HuH-7 (cell line): Measurements from ENCODE around the gene SERF1A.
"Not testable (repeated sequence)": the region's sequence is repeated elsewhere in the genome, so short reads cannot be mapped to it uniquely, and the experiment has no call there.

Experiments used
- DNase-seq: peaks from one replicate; pipeline ENCODE4 v3.0.0; 2011; ENCODE audit warnings: low spot score

The SERF1A gene

DNA sequence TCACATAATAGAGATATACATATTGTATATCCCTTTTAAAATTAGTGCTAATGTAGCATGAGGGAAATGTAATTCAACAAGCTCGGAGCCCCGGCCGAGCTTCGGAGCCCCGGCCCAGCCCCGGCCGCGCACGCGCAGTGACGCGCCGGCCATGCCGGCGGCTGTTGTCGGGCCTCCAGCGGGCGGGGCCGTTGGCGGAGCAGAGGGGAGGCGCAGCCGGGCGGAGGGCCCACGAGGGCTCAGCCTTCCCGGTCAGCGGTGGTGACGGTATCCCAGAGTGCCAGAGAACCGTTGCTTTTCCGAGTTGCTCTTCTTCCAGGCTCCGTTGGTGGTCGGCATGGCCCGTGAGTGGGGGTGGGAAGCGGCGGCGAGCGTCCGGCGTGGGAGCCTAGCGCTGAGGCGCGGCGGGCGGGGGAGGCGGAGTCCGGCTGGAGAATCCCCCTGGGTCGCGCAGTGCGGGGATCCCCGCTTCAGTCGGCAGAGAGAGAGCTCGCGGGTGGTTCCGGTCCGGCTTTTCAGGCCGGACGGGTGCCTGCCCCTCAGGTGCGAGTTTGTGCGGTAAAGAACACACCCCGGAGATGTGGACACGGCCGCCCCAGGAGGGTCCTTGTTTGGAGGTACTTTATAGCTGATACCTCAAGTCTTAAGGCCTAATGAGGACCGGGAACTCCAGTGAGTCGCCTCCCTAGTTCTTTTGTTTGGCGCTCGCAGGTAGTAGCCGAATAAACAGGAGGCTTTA is at the start of gene SERF1A:
TSS of gene SERF1A (plus strand) at position 137 of the 739 bp plus-strand sequence. CDS start at position 338, 201 bp downstream.
- not testable (repeated sequence) for DNase-seq

GRCh38 chr5:70866778-70867177 is 33.7 kb upstream of the SERF1A start:
- not testable (repeated sequence) for DNase-seq

- DNase-seq = not testable (repeated sequence)
Measured at GRCh38 chr5:70870626-70871025, 29.8 kb upstream of the SERF1A start.

DNA sequence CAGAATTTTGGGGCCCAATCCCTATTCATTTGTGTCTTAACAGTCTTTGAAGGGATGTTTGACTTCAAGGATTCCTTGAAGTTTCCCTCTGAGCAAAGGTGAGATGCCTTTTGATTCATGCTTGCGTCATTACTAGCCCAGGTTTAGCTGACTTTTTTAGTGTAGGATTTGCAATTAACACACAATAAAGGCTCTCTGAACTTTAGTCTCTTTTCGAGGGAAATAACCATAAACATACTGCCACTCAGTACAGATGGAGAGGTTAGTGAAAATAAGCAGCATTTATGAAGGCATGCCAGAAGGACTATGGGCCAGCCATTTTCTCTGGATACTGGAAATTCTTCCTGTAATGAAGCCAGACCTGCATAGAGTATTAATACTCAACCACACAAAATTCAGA is 4.4 kb upstream of the SERF1A start:
- DNase-seq = not testable (repeated sequence)

- not testable (repeated sequence) for DNase-seq
Measured at GRCh38 chr5:70901272-70901571, 753 bp downstream of the SERF1A start.

- not testable (repeated sequence) for DNase-seq
Measured at GRCh38 chr5:70906624-70907023, 6.2 kb downstream of the SERF1A start.

- DNase-seq = not testable (repeated sequence)
Measured at GRCh38 chr5:70916829-70917228, 16.4 kb downstream of the SERF1A start.

DNA sequence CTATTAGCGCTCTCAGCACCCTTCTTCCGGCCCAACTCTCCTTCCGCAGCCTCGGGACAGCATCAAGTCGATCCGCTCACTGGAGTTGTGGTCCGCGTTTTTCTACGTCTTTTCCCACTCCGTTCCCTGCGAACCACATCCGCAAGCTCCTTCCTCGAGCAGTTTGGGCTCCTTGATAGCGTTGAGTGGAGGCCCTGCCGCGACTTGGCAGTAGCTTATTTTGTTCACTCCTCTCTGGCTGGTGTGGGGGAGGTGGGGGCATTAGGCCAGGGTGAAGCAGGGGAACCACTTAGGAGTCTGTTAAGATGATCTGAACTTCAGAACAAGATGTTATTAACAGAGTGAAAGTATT is 24.7 kb downstream of the SERF1A start:
- DNase-seq = not testable (repeated sequence)

DNA sequence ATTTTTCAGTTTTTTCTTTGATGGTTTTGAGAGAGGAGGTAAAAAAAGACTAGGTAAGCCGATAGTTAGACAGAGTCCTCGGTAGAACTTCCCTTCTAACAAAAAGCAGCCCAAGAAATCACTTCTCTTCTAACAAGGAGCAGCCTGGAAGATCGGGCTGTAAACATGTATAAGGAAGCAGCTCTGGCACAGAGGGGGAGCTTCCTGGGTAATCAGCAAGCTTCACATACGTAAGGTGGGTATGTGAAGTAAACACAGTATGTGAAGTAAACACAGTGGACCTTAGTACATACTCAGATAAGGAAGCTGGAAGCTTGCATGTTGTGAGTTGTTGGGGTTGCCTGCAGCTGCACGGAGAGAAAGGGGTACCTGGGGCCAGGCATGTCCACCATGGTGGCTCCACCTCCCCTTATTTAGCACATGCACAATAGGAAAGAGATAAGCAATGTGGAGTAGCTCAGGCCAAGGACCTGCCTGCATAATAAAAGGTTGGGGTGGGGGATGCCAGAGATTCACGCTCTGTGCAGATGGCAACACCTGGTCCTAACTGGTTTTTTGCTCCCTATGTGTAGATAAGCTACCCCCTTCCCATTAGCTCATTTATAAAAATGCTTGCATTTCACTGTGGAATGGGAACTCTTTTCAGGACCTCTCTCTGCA is 31.4 kb downstream of the SERF1A start:
- not testable (repeated sequence) for DNase-seq

GRCh38 chr5:70932560-70932959 is 32.1 kb downstream of the SERF1A start:
- DNase-seq = not testable (repeated sequence)

DNA sequence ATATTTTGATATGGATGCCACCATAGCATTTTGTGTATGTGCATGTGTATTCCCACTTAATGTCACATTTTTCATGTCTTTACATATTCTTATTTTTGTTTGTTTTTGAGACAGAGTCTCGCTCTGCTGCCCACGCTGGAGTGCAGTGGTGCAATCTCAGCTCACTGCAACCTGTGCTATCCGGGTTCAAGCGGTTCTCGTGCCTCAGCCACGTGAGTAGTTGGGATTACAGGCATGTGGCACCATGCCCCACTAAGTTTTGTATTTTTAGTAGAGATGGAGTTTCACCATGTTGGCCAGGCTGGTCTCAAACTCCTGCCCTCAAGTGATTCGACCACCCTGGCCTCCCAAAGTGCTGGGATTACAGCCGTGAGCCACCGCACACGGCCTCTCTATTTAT is 52.6 kb downstream of the SERF1A start:
- DNase-seq = not testable (repeated sequence)
